RKO (cell line): ENCODE measurements around the gene NUP93.
"Not testable (repeated sequence)": the region's sequence is repeated elsewhere in the genome, so short reads cannot be mapped to it uniquely, and the experiment has no call there.

Experiments used
- DNase-seq: peaks from one replicate; pipeline ENCODE4 v3.0.0-alpha.2; 2016; ENCODE audit warnings: low spot score

NUP93 gene

DNA sequence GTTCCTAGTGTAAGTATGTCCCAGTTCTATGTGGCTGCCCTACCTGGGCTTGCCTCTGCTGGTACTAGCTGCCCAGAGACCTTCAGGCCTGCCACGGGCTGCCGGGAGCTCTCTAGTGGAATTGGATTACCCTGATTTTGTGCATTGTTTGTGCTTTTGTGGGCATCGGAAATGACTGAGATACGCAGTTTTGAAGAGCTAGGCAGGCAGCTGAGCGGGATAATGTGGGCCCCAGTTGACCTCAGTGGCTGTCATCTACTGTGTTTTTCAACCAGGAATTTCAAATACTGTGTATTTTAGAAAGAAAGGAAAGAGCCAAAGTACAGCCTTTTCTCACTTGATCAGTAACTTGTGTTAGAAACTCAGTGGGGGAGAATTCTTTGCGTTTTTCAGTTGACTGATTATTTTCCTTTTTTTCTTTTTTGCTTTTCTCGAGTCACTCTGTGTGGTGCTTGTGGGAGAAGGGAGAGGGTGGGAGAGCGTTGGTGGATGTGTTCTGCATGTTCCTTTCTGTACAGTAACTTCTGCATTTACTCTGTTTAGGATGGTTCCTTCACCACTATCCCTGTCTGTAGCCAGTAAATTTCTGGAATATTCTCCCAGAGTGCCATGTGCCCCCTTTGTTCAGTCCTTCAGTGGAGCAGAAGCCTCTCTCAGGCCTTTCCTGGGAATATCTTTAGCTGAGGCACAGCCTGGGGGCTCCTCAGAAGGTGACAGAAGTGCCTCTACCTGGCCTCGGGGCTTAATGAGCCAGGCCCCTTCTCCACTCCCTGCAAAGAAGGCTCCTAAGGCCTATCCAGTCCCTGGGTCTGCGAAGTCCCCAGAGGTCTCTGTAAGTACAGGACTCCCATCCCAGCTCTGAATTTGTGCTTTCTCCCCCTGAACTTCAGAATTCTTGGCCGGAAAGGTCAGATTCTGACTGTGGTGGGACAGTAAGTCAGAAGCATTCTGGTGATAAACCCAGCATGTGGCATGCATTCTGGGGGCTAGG lies 120.1 kb downstream of the NUP93 start:
- no peak for DNase-seq

DNA sequence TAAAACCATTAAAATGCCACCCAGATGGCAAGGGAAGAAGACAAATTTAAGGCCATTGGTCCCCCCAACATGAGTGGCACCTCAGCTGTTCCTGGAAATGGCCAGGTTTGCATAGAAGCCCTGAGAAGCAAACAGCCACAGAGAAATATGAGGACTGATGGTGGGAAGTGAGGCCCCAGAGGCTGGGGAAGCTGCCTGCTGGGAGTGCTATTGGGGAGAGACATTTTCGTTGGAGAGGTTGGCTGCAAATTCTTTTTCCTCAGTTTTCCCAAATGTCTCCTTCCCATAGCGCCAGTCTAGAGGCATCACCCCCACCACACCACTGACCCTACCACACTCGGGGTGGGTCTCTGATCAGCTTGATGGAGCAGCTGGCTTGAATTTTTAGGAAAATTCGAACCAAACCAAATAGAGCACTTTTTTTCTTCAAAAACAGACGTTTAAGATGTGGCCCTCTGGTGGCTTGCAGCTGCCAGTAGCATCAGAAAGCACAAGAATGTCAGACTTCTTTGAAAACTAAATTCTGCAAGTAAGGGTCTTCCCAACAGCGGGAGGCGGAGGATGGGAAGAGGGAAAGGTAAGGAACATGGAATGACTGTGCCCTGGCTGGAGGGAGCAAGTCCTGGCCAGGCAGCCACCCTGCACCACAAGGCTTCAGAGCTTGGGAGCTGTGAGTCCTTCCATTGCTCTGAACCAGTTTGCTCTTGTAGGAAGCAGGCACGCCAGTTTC lies 121.9 kb downstream of the NUP93 start:
- DNase-seq: peak; percentile 19

DNA sequence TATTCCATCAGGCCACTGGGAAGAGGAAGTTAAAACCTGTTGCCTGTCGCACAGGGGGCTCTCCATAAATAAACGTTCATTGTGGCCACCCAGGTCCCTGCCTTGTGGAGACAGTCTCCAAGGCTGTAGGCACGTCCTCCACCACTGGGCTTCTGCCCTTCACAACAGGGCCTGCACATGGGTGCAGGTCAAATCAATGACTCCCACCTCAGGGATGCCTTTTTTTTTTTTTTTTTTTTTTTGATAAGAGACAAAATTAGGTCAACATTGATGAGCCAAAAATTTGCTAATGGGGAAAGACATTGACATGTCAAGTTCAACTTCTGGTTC lies 122.4 kb downstream of the NUP93 start:
- no peak for DNase-seq

DNA sequence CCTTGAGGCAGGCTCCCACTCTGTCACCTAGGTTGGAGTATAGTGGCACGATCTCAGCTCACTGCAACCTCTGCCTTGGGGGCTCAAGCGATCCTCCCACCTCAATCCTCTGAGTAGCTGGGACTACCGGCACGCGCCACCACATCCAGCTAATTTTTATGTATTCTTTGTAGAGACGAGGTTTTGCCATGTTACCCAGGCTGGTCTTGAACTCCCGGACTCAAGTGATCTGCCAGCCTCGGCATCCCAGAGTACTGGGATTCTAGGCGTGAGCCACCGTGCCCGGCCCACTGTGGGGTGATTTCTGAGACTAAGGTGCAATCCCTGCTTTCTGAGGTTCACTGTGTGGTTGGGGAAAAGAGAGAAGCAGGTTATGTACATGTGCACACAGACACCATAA lies 123.0 kb downstream of the NUP93 start:
- no peak for DNase-seq

DNA sequence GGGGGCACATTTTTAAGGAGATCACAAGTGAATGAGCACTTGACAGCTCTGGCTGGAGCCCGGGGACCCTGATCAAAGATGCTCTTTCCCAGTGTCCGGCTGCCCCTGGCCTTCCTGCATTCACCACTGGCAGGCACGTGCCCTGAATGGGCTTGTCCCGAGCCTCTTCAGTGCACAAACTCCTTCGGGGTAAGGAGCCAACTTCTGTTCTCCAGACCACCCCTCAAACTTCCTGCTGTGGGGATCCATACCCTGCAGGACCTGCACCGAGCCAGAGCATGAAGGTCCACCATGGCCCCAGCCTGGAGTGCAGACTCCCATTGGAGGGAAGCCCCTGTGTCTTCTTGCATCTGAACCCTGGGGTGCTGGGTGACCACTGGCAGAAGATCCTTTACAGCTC lies 125.3 kb downstream of the NUP93 start:
- no peak for DNase-seq

DNA sequence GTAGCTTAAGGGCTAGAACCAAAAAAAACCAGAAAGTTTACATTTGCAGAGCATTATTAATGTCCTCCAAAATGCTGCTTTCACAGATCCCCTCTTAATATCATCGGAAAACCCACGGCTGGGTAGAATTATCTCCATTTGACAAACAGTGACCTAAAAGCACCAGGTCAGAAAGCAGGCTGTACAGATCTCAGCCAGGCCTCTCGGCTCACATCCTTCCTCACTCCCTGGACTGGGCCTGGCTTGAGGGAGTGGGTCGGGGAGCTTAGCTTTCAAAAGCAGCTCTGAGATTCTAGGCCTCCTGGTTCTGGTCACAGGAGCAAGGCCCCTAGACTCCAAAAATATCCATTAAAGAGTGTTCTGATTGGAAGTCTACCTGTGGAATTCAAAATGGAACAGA lies 126.0 kb downstream of the NUP93 start:
- DNase-seq: no peak

DNA sequence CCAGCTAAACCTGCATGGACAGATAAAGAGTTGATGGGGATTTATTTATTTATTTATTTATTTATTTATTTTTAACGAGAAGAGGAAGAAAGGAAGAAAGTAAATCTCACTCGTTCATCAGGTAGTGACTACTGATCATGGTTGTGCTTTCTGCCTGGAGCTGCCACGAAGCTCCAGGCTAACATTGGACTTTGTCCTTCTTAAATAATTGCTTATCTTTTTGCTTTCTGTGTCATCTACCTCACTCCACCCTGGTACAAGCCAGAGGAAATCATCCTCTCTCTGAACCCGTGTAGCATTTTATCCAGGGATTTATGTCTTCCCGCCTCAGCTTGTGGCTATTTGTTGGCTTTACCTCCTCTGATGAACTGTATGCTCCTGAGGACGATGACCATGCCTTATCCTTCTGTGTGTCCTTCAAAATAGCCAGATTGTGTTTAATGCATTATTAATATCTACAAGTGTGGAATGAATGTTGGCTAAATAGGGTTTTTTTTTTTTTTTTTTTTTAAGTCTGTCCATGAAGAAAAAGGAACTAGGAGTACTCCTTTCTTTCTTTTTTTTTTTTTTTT lies 127.0 kb downstream of the NUP93 start:
- no peak for DNase-seq

DNA sequence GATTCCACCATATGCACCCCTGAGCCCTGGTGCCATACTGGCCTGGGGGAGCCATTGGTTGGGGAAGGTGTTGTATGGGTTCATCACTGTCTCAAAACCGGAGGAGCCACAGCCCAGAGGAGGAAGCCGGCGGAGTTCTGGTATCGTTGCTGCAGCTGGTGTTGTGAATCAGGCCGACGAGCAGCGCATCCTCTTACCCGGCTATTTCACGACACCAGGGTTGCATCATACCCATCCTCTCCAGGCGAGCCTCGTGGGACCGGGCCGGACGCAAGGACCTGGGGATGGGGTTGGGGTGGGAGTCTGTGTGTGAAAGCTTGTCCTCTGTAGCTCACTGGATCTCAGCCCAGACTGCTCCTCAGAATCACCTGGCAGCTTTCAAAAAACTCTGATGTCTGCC lies 128.4 kb downstream of the NUP93 start:
- DNase-seq: no peak

DNA sequence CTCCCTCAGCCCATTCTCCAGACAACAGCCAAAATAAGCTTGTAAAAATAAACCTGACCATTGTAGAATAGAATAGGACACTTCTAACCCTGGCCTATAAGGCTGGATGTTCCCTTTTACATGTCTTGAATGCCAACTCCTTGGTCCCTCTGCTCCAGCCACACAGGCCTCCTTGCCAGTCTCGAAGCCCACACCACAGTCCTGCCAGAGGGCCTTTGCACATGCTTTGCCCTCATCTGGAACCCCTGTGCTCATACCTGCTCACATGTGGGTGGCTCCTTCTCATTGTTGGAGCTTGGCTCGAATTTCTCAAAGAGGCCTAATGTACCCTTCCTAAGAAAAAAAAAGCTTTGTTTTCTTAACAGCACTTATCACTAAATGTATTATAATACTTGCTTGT lies 129.7 kb downstream of the NUP93 start:
- no peak for DNase-seq

DNA sequence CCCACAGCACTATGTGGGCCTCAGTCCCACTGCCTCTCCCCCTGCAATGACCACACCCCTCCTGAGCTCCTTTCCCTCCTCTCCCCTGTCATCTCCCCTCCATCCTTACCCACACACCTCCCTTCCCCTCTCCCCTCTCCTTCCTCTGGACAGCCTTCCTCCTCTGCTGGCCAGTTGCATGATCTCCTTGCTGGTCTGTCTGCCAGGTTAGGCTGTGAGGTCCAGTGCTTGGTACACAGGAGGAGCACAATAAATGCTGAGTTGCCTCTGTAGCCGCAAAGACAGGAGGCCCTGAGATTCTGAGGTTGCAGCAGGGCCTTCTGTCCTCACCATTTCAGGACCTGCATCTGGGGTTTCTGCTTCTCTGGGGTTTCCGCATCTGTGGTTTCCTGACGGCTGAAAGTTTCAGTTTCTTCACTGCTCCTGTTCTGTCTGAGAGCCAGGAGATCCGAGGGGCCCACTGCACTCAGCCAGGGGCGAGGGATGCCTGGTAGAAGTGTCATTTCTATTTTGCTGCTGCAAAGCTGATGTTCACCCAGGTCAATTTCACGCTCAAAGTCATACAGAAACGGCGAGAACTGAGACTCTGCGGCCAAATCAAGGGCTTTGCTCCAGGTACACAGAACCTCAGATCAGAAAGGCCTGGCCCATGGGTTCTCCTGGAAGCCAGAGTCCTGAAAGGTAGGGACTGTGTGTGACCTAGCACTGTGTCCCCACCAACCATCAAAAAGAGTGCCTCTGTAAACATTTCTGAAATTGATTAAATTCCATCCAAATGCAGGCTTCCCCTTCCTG lies 130.5 kb downstream of the NUP93 start:
- DNase-seq: no peak

DNA sequence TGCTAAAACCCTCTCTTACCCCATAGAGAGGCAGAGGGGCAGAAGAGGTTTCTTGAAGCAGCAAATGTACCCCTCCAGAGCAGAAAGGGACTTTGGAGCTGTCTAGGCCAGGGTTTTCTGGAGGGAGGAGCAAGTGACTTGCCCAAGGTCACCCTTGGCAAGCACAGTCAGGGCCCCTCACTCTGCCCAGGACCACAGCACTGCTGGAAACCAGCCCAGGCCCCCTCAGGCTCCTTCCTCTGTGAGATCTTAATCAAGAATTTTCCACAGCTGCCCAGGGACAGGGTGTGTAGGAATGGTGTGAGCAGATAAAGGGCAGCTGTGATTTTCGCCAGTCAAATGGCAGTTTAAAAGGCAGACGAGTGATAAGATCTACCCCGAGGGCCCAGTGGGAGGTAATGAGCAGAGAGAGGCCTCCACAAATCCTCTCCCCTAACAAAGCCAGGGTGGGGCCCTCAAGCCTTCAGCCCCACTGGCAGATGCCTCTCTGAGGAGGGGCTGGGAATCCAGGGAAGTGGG lies 131.2 kb downstream of the NUP93 start:
- DNase-seq: no peak

DNA sequence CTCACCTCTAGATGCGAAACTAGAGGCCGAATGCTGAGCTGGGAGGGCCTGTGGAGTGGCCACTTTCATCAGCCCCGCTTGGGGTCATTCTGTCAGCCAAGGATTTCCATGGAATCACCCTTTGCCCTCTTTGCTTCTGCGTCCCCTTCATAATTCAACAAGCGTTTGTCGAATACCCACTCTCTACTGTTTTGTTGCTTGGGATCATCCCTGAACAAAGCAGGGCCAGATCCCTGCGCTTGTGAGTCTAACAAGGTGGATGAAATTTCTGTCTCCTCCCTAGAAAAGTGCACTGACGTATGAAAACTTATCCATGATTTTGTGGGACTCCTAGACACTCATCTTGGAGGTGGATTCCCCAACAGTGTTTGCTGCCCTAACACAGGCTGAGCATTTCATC lies 131.8 kb downstream of the NUP93 start:
- no peak for DNase-seq

DNA sequence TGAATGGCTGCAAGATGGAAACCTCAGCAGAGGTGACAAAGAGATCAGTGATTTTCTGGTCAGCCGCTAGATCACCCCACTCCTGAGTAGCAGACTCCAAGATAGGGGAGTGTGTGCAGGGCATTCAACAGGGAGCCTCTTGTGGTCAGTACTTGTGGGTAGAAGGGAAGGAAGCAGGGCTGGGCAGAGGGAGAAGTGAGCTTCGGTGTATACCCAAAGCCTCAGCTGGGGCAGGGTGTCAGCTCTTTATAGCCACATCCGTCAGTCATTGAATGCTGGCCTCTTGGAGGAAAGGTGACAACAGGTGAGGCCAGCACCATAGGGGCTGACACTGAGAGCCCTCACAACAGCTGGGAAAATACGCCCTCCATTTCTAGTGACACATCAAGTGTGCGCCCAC lies 132.8 kb downstream of the NUP93 start:
- DNase-seq: no peak

DNA sequence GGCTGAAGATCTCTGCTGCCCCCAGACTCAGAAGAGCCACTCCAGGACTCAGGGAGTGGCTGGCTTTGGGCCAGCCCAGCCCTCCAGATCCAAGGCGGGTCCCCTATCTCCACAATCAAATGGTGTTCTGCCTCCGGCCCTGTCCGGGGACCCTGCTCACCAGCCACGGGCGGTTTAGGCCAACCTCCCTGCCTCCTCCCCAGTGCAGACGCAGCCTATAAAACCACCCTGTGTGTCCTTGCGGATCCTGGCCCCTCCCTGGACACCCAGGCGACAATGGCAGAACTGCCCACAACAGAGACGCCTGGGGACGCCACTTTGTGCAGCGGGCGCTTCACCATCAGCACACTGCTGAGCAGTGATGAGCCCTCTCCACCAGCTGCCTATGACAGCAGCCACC lies 135.0 kb downstream of the NUP93 start, which contains the start of gene SLC12A3:
TSS of gene SLC12A3 (plus strand) at position 248 of the 400 bp plus-strand sequence. CDS start at position 277, 29 bp downstream.
- no peak for DNase-seq

DNA sequence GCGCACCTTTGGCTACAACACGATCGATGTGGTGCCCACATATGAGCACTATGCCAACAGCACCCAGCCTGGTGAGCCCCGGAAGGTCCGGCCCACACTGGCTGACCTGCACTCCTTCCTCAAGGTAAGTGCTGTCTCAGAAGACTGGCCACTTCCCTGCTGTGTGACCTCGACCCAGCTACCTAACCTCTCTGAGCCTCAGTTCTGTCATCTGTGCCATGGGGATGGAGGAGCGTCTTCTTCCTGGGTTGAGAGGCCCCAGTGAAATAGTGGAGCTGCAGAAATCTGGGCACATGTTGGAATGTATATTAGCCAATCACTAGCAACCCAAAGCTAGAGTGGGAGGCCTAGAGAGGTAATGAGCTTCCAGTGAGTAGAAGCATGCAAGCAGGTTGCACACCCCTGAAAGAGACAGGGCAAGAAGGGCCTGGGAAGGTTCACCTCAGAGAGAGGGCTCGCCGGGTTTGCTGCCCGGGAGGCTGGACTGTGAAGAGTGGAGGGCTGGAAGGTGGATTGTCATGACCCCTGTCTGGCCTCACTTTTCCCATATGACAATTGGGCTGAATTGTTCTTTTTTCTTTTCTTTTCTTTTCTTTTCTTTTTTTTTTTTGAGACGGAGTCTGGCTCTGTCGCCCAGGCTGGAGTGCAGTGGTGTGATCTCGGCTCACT lies 135.6 kb downstream of the NUP93 start:
- DNase-seq: no peak

DNA sequence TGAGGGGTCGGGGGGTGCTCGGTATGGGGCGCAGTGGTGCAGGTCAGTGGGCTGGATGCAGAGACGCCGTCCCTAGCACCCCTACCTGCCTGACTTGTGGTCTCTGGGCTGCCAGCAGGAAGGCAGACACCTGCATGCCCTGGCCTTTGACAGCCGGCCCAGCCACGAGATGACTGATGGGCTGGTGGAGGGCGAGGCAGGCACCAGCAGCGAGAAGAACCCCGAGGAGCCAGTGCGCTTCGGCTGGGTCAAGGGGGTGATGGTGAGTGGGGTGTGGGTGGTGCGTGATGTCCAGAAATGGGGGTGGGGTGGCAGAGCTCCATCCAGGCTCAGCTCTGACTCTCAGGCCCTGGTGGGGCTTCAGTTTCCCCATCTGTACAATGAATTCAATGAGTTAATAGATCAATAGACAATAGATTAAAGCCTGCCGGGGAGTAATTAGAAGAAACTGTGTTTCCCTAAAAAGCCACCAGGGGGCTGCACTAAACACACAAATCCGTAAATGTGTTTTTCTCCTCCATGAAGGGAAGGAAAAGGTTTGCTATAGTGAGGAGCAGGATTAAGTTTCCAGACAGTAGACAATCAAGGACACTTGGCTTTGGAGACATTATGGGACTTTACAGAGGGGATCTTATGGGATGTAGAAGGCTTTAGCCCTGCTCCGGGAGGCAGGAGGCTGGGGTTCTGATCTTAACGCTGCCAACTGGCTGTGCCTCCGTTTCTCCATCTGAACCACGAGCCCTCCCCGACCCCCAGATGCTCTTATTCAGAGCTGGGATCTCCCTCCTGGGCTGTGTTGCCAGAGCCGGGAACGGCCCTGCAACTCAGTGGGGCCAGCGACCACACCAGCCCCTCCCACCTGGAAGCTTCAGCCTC lies 137.3 kb downstream of the NUP93 start:
- DNase-seq: peak; percentile 64

DNA sequence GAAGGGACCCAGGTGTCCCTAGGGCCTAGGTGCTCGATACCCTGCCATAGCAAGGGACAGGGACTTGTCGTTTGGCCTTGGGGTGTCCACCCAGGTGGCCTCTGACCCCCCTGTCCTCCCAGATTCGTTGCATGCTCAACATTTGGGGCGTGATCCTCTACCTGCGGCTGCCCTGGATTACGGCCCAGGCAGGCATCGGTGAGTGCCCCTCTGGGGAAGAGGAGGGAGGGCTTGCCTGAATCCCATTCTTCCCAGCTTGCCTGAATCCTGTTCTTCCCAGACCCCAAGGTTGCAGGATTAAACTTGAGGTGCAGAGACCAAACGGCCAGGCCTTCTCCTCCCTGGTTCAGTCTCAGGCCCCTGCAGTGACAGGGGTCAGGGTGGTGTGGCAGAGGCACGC lies 138.2 kb downstream of the NUP93 start:
- no peak for DNase-seq

DNA sequence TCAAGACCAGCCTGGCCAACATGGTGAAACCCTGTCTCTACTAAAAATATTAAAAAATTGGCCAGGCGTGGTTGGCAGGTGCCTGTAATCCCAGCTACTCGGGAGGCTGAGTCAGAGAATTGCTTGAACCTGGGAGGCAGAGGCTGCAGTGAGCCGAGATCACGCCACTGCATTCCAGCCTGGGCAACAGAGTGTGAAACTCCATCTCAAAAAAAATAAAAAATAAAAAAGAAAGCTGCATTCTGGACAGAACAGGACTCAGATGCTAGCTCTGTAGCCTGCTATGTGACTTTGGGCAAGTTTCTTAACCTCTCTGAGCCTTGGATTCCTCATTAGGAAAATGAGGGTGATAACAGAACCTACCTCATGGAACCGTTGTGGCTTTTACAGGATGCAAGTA lies 138.8 kb downstream of the NUP93 start:
- DNase-seq: not testable (repeated sequence)

DNA sequence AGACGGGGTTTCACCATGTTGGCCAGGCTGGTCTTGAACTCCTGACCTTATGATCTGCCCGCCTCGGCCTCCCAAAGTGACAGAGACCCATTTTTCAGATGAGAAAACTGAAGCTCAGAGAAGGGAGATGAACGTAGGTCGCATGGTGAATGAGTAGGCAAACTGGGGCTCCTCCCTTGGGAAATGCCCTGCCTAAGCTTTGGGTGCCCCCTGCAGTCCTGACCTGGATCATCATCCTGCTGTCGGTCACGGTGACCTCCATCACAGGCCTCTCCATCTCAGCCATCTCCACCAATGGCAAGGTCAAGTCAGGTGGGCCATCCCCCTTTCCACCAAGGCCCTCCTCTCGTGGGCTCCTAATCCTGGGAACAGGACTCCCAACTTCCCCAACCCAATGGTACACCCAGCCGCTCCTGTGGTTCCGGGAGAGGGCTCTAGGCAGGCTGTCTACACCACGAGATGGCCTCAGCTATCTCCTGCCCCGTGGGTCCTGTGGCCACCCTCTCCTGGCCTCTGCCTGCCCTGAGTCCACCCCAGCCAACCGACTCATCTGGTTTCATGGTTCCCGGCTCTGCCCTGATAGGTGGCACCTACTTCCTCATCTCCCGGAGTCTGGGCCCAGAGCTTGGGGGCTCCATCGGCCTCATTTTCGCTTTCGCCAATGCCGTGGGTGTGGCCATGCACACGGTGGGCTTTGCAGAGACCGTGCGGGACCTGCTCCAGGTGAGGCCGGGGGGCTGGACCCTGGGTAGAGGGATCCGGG lies 139.8 kb downstream of the NUP93 start:
- DNase-seq: peak; percentile 38
